Measurements from ENCODE around the gene ATP6V0E1. TPM values are rescaled to one million over a fixed set of nuclear protein-coding genes. Genes with fewer than 3 reads are reported as not detected.

Gene ATP6V0E1
- total RNA-seq, 1 experiment from 2014 or later, result 419 TPM

DNA sequence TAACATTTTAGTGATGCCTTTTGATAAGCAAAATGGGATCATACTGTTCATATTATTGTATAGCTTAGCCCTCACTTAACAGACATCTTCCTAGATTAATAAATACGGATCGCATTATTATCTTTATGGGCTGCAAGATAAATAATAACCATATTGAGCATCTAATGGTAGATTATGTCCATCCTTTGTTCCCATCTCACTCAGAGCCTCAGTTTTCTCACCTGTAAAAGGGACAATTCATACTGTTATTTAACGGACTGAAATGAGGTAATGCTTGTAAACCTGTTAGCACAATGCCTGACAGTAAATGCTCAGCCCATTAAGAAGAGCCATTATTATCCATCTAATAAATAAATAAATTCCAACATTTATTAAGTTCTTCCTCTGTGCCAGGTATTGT is 27.3 kb upstream of the ATP6V0E1 start:
- no peak for DNase-seq (ENCODE audit: low spot score)

DNA sequence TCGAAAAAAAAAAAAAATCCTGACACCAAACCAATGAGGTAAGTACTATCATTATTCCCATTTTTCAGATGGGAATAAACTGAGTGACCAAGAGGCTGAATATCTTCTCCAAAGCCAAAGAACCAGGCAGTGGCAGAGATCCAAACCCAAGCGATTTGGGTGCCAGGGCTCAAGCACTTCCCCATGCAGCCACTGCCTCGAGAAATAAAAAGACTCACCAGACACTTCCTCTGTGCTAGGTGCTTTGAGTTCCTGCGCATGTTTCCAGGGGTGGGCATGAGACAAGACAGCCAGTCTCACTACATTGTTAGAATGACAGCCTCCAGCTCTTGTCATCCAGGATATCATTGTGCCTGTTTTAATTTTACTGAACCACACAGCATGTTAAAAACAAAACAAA is 26.6 kb upstream of the ATP6V0E1 start:
- DNase-seq (ENCODE audit: low spot score), result no peak

DNA sequence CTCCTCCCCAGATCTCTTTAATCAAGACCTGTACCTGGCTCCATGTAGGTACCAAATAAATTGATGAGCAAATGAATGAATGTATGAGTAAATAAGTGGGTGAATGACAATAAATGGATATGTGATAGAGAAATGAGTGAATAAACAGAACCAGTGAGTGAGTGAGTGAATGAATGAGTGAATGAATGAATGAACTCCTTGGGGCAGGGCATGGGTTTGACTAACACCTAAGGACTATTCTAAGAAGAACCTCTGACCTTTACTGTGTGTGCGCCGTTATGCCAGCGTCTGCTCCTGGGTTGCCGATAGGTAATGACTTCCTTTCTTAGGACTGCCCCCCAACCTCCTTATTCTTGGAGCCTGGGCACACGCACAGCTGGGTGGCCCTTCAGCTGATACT is 26.1 kb upstream of the ATP6V0E1 start:
- no peak for DNase-seq (ENCODE audit: low spot score)

DNA sequence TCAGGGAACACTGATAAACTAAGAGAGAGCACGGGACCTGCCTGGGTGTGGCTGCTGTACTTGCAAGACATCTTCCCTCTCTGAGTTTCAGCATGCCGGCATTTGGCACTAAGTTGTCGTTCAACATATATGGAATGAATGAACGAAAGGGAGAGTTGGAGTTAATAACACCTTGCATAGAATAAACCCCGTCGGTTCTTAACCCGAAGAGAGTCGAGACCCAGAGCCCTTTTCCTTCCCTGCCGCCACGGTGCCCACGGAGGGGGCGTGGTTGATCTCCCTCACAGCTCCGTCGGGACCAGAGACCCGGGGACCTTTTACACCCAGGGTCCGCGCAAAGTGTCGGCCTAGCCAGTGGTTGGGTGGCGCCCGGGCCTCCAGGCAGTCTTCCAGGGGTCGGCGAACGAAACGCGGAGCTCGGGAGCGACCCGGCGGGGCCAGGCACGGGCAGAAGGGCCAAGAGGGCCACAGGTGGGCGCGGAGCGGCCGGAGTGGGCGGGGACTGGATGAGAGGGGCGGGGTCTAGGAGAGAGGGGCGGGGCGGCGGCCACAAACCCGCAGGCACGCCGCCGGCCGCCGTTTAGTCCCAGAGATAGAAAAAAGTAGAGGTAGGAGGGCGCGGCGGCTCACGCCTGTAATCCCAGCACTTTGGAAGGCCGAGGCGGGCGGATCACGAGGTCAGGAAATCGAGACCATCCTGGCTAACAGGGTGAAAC is 25.1 kb upstream of the ATP6V0E1 start:
- DNase-seq (ENCODE audit: low spot score), result peak; percentile 70

DNA sequence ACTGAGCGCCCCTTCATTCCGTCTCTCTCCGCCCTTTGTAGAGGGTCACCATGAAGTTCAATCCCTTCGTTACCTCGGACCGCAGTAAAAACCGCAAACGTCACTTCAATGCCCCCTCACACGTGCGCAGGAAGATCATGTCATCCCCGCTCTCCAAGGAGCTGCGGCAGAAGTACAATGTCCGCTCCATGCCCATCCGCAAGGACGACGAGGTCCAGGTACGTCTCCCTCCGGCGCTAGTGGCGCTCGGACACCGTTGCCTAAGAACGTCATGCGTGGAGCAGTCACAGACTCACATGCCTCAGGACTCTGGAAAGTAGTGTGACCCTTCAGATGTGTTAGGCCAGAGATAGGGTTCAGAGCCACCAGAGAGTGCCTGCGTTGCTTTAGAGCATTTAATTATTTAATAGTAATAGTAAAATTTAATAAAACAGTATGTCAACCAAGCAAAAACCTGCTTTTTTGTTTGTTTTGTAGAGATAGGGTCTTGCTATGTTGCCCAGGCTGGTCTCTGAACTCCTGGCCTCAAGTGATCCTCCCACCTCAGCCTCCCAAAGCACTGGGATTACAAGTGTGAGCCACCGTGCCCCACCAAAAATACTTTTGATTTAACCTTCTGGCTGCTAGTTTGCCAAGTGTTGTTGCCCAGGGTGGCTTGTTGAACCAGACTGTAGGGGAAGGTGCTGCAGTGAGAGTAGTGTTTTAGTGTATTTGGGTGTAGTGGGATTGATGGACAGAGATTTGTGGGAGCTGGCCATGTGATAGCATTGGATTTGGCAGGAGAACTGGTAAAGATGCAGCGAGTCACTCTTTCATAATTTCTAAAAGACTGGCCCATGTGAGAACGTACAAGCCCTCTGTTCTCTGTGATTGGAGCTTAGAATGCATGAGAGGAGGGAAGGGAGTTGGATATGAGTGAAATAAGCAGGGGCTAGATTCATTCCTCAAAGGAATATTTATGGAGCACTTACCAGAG is 23.5 kb upstream of the ATP6V0E1 start:
- no peak for DNase-seq (ENCODE audit: low spot score)

DNA sequence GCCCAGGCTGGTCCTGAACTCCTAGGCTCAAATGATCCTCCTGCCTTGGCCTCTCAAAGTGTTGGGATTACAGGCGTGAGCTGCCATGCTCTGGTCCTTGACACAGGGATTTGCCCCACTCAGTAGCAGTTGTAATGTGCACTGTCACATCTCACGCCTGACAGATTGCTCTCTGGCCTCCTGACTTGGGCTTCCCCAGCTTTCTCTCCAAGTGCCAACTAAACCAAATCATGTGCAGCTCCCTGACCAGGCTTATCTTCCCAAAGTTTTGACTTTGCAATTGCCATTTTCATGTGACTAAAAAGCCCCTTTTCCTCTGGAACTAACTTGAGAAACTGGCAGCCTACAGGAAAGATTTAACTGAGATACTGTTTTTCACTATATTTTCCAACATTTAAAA is 13.7 kb upstream of the ATP6V0E1 start:
- no peak for DNase-seq (ENCODE audit: low spot score)

DNA sequence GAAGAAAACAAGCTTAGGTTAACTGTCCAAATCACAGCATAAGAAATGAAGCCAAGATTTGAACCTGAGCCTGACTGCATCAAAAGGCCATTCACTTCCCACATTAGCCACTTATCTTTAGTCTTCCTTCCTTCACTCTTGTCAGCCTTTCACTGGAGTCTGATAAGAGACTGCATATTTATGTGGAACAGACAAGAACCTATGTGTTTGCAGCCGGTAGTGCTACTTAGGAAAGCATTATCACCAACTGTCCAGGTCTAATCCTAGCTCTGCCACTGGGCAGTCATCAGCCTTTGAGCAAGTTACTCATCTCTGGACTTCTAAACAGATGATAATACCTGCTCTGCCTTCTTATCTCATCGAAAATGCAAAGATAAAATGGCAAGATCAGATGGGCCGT is 12.1 kb upstream of the ATP6V0E1 start:
- no peak for DNase-seq (ENCODE audit: low spot score)

DNA sequence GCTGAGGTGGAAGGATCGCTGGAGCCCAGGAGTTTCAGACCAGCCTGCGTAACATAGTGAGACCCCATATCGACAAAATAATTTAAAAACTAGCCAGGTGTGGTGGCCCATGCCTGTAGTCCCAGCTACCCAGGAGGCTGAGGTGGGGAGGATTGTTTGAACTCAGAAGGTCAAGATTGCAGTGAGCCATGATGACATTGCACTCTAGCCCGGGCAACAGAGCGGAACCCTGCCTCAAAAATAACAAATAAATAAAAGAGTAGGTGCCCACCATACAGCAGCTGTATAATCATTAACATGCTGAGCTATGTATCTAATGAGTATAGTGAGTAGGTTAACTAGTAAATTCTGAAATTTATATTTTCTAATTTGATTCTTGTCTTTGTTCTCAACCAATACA is 11.0 kb upstream of the ATP6V0E1 start:
- DNase-seq (ENCODE audit: low spot score), result no peak

DNA sequence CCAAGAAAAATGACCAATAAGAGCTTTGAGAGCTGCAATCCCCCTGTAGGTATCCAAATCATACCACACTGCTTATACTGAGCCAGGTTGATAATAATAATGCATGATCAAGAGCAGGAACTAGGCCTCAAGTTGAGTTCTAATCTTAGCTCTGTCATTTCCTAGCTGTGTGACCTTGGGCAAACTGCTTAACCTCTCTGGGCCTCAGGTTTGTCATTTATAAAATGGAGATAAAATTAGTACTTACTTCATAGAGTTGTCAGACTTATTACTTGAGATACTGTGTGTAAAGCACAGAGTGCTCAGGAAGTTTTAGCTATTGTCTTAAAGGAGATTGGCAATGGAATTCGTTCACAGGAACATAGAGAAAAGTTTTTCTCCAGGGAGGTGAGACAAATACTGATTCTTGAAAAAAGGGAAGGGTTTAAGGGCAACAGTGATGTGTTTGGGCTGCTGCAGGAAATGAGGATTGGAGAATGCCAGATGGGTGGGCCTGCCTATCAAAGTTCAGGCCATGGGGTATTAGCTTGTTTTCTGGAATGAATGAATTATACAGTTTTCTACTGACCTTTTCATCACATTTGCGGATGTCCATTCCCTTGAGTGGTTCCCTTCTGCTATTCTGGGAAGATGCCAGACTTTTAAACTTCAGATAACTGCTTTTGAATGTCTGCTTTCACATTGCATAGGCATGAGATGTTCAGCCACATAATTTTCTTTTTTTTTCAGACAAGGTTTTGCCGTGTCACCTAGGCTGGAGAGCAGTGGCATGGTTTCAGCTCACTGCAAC is 10.2 kb upstream of the ATP6V0E1 start:
- DNase-seq (ENCODE audit: low spot score), result no peak

DNA sequence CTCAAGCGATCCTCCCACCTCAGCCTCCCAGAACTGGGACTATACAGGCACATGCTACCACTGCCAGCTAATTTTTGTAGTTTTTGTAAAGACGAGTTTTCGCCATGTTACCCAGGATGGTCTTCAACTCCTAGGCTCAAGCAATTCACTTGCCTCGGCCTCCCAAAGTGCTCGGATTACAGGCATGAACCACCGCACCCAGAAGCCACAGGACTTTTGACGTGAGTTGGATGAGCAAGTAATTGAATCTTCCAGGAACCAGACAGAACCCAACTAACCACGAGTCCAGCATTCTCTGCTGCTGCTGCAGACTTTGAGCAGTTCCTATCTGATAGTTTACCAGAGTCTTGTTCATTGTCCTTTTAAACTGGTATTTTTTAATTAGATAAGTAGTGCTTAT is 9.6 kb upstream of the ATP6V0E1 start:
- no peak for DNase-seq (ENCODE audit: low spot score)

DNA sequence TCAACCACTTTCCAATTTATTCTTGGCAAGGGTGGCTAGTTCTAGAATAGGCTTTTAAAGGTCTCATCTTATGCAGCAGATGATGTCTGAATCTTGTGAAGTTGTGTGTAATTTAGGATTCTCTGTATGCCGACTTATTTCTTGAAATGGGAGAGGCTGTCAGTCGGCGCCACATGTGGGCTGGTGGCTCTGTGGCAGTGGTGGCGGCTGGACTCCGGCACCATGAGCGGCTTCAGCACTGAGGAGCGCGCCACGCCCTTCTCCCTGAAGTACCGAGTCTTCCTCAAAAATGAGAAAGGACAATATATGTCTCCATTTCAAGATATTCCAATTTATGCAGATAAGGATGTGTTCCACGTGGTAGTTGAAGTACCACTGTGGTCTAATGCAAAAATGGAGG is 8.3 kb upstream of the ATP6V0E1 start:
- no peak for DNase-seq (ENCODE audit: low spot score)

DNA sequence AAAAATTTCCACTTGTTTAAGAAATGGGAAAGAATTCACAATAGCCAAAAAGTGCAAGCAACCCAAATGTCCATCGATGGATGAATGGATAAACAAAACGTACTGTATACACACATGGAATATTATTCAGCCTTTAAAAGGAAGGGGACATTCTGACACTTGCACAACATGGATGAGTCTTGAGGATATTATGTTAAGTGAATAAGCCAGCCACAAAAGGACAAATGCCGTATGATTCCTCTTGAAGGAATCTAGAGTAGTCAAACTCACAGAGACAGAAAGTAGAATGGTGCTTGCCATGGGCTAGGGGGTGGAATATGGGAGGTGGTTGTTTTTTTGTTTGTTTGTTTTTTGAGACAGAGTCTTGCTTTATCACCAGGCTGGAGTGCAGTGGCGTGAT is 3.8 kb upstream of the ATP6V0E1 start:
- peak; percentile 22 for DNase-seq (ENCODE audit: low spot score)

DNA sequence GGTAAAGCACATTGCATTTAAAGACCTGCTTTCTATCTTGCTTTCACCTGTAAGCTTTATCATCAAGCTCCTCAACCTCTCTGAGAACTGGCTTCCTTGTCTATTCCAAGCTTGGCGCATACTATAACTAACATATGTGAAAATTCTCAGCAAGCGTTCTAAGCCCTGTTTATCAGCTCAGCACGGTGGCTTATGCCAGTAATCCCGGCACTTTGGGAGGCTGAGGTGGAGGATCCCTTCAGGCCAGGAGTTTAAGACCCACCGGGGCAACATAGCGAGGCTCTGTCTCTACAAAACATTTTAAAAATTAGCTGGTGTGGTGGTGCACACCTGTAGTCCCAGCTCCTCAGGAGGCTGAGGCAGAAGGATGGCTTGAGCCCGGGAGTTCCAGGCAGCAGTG is 1.6 kb upstream of the ATP6V0E1 start:
- DNase-seq (ENCODE audit: low spot score), result no peak

DNA sequence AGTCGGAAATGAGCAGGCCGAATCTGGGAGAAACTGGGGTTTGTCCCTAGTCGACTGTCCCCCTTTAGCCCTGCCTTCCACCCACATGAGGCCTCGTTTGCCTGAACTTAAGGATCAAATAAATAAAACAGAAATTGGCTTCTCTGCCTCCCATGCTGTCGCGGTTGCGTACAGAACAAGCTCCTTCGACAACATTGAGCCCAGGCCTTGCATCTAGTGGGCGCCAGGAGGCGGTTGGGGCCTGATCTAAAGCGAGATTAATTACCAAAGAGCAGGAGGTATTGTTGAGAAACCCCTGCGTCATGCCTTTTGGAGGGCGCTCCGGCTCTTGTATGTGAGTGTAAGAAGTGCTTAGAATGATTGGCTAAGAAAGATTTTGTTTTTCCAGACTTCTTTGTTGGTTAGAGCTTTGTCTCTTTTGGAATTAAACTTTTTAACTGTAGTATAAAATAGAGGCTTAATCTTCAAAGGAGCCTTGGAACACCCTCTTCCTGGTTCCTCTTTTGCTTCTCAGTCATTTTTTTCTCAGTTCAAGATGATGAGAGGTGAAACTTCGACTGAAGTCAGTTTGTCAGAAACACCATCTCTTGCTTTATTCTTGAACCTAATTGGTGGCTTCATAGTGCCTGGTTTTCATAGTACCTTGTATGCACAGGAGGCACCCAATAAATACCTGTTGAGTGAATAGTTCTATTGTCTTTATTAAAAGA is 828 bp downstream of the ATP6V0E1 start:
- DNase-seq (ENCODE audit: low spot score), result peak; percentile 69

DNA sequence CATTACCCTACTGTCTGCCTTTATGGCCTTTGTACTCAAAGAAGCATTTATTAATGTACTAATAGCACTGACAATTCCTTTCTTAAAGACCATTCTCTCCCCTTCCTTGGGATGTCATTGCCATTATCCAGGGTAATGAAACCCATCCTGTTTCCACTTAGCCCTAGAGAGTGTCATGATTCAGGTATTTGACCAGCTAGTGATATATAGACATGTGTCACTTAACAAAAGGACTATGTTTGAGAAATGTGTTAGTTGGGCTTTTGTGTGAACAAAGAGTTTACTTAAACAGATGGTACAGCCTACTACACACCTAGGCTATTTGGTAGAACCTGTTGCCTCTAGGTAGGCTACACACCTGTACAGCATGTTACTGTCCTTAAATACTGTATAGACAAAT is 2.0 kb downstream of the ATP6V0E1 start:
- DNase-seq (ENCODE audit: low spot score), result no peak

DNA sequence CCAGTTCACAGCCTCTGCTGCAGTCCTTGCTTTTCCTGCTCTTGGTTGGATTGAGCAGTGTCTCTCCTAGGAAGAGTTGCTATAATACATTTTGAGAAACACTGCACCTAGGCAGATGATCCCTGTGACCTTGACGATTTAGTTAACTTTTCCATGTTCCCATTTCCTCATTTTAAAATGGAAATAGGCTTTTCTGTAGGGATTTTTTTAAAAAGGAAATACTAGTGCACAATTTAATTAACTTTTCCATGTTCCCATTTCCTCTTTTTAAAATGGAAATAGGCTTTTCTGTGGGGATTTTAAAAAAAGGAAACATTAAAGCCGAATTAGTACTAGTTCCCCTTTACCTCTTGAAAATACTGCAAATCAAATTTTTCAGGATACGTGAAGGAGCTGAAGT is 4.7 kb downstream of the ATP6V0E1 start:
- DNase-seq (ENCODE audit: low spot score), result no peak

DNA sequence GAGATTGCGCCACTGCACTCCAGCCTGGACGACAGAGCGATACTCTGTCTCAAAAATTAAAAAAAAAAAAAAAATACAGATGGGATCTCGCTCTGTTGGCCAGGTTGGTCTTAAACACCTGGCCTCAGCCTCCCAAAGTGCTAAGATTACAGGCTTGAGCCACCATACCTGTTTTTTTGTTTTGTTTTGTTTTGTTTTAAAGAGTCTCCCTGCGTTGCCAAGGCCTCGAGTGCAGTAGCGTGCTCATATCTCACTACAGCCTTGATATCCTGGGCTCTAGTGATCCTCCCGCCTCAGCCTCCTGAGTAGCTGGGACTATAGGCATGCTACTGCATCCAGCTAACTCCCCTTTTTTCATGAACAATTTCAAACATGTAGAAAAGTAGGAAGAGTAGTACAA is 7.2 kb downstream of the ATP6V0E1 start:
- no peak for DNase-seq (ENCODE audit: low spot score)

DNA sequence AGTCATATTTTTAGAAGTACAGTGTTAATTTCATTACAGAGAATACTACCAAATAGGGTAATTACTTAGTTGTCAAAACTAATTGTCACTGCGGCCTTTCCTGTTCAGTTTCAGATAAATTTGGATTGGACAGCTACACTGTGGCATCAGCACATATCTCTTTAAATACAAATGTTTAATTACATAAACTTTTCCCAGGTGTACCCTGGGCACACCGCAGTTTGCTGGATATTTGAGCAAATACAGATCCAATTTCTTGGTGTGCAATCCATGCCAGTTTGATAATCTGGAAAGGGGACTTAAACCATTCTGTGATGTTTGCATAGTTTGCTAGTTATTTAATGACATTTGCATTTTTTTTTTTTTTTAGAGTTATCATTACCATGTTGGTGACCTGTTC is 10.8 kb downstream of the ATP6V0E1 start:
- DNase-seq (ENCODE audit: low spot score), result no peak

DNA sequence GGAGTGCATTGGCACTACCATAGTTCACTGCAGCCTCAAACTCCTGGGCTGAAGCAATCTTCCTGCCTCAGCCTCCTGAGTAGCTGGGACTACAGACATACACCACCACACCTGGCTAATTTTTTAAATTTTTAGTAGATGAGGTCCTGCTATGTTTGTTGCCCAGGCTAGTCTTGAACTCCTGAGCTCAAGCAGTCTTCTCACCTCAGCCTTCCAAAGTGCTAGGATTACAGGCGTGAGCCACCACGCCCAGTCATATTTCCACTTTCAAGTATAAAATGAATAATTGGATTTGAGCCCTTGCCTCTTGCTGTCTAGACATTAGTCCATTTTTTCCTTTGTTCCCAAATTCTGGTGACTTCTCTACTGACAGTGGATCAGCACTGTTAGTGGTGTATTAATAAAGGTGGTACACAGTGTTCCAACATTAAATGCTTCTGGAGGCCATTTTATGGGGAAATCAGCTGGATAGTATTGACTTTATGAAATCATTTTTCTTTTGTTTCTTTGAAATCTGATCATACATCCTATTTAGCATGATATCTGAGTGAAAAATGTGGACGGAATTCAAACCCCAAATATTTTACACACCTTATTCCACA is 15.9 kb downstream of the ATP6V0E1 start:
- DNase-seq (ENCODE audit: low spot score), result no peak

DNA sequence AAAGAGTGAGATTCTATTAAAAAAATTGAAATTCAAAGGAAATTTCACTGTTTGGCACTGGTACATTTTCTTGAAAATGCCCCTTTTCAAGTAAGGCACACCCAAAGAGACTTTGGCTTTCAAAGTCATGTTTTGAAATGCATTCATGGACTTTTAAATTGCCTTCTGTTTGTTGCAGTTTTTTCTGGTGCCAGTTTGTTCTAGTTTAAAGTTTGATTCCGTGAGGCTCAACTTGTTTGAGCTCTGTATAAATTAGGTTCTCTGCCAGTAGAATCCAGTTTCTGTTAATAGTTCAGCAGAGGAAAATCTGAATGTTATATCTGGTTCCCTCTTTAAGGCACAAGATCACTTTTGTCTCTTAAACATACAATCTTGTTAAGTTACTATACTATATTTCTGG is 16.4 kb downstream of the ATP6V0E1 start:
- DNase-seq (ENCODE audit: low spot score), result no peak

DNA sequence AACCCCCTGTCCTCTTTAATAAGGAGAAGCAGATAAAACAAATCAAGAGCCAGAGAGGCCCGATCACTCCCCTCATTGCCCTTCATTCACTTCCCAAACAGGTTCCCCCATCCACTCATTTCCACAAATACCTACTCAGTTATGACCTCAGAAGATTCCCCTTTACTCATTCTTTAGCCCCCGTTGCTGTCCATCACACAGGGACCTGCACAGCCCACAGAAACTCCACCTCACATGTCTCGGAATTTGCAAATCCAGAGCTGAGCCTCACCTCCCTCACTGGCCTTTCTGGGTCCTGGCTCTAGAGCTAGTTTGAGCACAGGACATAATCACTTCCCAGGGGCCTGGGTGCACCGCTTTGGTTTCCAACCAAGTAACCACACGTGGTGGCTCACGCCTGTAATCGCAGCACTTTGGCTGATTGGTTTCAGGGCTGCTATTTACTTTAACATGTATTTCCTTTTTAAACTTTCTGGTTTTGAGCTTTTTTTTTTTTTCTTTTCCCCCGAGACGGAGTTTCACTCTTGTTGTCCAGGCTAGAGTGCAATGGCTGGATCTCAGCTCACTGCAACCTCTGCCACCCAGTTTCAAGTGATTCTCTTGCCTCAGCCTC is 17.8 kb downstream of the ATP6V0E1 start:
- no peak for DNase-seq (ENCODE audit: low spot score)

Data from A172 (cell line).